GM12874 (cell line): ENCODE results near the gene KIRREL1.

Experiments used
- CTCF ChIP-seq: IDR thresholded peaks from 2 replicates; pipeline ENCODE4 v1.5.1; 2011; ENCODE audit warnings: low read depth, mild to moderate bottlenecking, control low read depth, low read length, moderate library complexity; ENCODE audit not compliant: insufficient read depth

The KIRREL1 gene

GRCh38 chr1:158089925-158090637, 96.6 kb downstream of the KIRREL1 start:
- no peak for TF ChIP-seq CTCF

- TF ChIP-seq CTCF = no peak
Measured at GRCh38 chr1:158093376-158093775, 99.9 kb downstream of the KIRREL1 start.

- no peak for TF ChIP-seq CTCF
Measured at GRCh38 chr1:158094571-158094970, 101.1 kb downstream of the KIRREL1 start.

GRCh38 chr1:158095737-158096335, 102.4 kb downstream of the KIRREL1 start:
- TF ChIP-seq CTCF = peak; percentile 88

- TF ChIP-seq CTCF = no peak
Measured at GRCh38 chr1:158098256-158098655, 104.8 kb downstream of the KIRREL1 start.

- TF ChIP-seq CTCF = no peak
Measured at GRCh38 chr1:158099185-158099584, 105.7 kb downstream of the KIRREL1 start.

- TF ChIP-seq CTCF = no peak
Measured at GRCh38 chr1:158100498-158100897, 107.1 kb downstream of the KIRREL1 start.
